Measurements from ENCODE around the gene GHRL.

The GHRL gene

GRCh38 chr3:10286133-10286524 is 6.6 kb downstream of the GHRL start:
- Histone ChIP-seq H3K36me3 (ENCODE audit: control insufficient read depth, insufficient read depth, low read length) (peaks cover 48% of the 10 kb centered on the region), H3K4me1 (ENCODE audit: control insufficient read depth, insufficient read depth, low read length) (peaks cover 9% of the 10 kb centered on the region), H3K27ac (ENCODE audit: low read depth, low read length) (peak overlapping the region; percentile 68), H3K4me3 (ENCODE audit: low read depth, low read length) (no peak overlapping the region), H3K9me3 (ENCODE audit: control insufficient read depth, insufficient read depth, low read length) (no peaks in the 10 kb centered on the region), H3K27me3 (ENCODE audit: control insufficient read depth, insufficient read depth, low read length) (no peaks in the 10 kb centered on the region), H3K9ac (ENCODE audit: low read depth, low read length) (no peak overlapping the region)

GRCh38 chr3:10285272-10286132 is 7.2 kb downstream of the GHRL start:
- Histone ChIP-seq H3K9me3 (ENCODE audit: control insufficient read depth, insufficient read depth, low read length) (no peaks in the 10 kb centered on the region), H3K27me3 (ENCODE audit: control insufficient read depth, insufficient read depth, low read length) (no peaks in the 10 kb centered on the region), H3K4me1 (ENCODE audit: control insufficient read depth, insufficient read depth, low read length) (peaks cover 9% of the 10 kb centered on the region), H3K36me3 (ENCODE audit: control insufficient read depth, insufficient read depth, low read length) (peaks cover 54% of the 10 kb centered on the region), H3K27ac (ENCODE audit: low read depth, low read length) (no peak overlapping the region), H3K9ac (ENCODE audit: low read depth, low read length) (no peak overlapping the region), H3K4me3 (ENCODE audit: low read depth, low read length) (no peak overlapping the region)

- Histone ChIP-seq H3K9ac (ENCODE audit: low read depth, low read length) (no peak overlapping the region), H3K4me3 (ENCODE audit: low read depth, low read length) (no peak overlapping the region), H3K4me1 (ENCODE audit: control insufficient read depth, insufficient read depth, low read length) (peaks cover 9% of the 10 kb centered on the region), H3K9me3 (ENCODE audit: control insufficient read depth, insufficient read depth, low read length) (no peaks in the 10 kb centered on the region), H3K27me3 (ENCODE audit: control insufficient read depth, insufficient read depth, low read length) (no peaks in the 10 kb centered on the region), H3K27ac (ENCODE audit: low read depth, low read length) (no peak overlapping the region), H3K36me3 (ENCODE audit: control insufficient read depth, insufficient read depth, low read length) (peaks cover 64% of the 10 kb centered on the region)
Measured at GRCh38 chr3:10284496-10284895, 8.3 kb downstream of the GHRL start.

- Histone ChIP-seq H3K4me3 (ENCODE audit: low read depth, low read length) (no peak overlapping the region), H3K27ac (ENCODE audit: low read depth, low read length) (no peak overlapping the region), H3K4me1 (ENCODE audit: control insufficient read depth, insufficient read depth, low read length) (peaks cover 9% of the 10 kb centered on the region), H3K36me3 (ENCODE audit: control insufficient read depth, insufficient read depth, low read length) (peaks cover 66% of the 10 kb centered on the region), H3K27me3 (ENCODE audit: control insufficient read depth, insufficient read depth, low read length) (no peaks in the 10 kb centered on the region), H3K9ac (ENCODE audit: low read depth, low read length) (no peak overlapping the region), H3K9me3 (ENCODE audit: control insufficient read depth, insufficient read depth, low read length) (no peaks in the 10 kb centered on the region)
Measured at GRCh38 chr3:10283638-10284037, 9.1 kb downstream of the GHRL start.

GRCh38 chr3:10281951-10282350 is 10.8 kb downstream of the GHRL start:
- peaks cover 66% of the 10 kb centered on the region for H3K36me3 ChIP-seq (ENCODE audit: control insufficient read depth, insufficient read depth, low read length)
- peaks cover 6% of the 10 kb centered on the region for H3K4me1 ChIP-seq (ENCODE audit: control insufficient read depth, insufficient read depth, low read length)
- H3K9me3 ChIP-seq (ENCODE audit: control insufficient read depth, insufficient read depth, low read length): no peaks in the 10 kb centered on the region
- no peak overlapping the region for H3K27ac ChIP-seq (ENCODE audit: low read depth, low read length)
- H3K27me3 ChIP-seq (ENCODE audit: control insufficient read depth, insufficient read depth, low read length): no peaks in the 10 kb centered on the region
- H3K4me3 ChIP-seq (ENCODE audit: low read depth, low read length): no peak overlapping the region
- no peak overlapping the region for H3K9ac ChIP-seq (ENCODE audit: low read depth, low read length)

- peaks cover 67% of the 10 kb centered on the region for H3K36me3 ChIP-seq (ENCODE audit: control insufficient read depth, insufficient read depth, low read length)
- no peaks in the 10 kb centered on the region for H3K4me1 ChIP-seq (ENCODE audit: control insufficient read depth, insufficient read depth, low read length)
- no peak overlapping the region for H3K9ac ChIP-seq (ENCODE audit: low read depth, low read length)
Measured at GRCh38 chr3:10280571-10280970, 12.2 kb downstream of the GHRL start.

GRCh38 chr3:10280177-10280529 is 12.6 kb downstream of the GHRL start:
- Histone ChIP-seq H3K27me3 (ENCODE audit: control insufficient read depth, insufficient read depth, low read length) (no peaks in the 10 kb centered on the region), H3K9me3 (ENCODE audit: control insufficient read depth, insufficient read depth, low read length) (no peaks in the 10 kb centered on the region), H3K9ac (ENCODE audit: low read depth, low read length) (no peak overlapping the region)

More at GRCh38 chr3:10280571-10280970, 12.2 kb downstream of the GHRL start:
- H3K27me3 ChIP-seq (ENCODE audit: control insufficient read depth, insufficient read depth, low read length): no peaks in the 10 kb centered on the region
- no peak overlapping the region for H3K4me3 ChIP-seq (ENCODE audit: low read depth, low read length)
- no peak overlapping the region for H3K27ac ChIP-seq (ENCODE audit: low read depth, low read length)
- no peaks in the 10 kb centered on the region for H3K9me3 ChIP-seq (ENCODE audit: control insufficient read depth, insufficient read depth, low read length)

GRCh38 chr3:10279384-10280176 is 13.2 kb downstream of the GHRL start:
- peaks cover 67% of the 10 kb centered on the region for H3K36me3 ChIP-seq (ENCODE audit: control insufficient read depth, insufficient read depth, low read length)
- H3K4me1 ChIP-seq (ENCODE audit: control insufficient read depth, insufficient read depth, low read length): no peaks in the 10 kb centered on the region
- H3K9ac ChIP-seq (ENCODE audit: low read depth, low read length): no peak overlapping the region
- H3K9me3 ChIP-seq (ENCODE audit: control insufficient read depth, insufficient read depth, low read length): no peaks in the 10 kb centered on the region
- no peaks in the 10 kb centered on the region for H3K27me3 ChIP-seq (ENCODE audit: control insufficient read depth, insufficient read depth, low read length)
- no peak overlapping the region for H3K4me3 ChIP-seq (ENCODE audit: low read depth, low read length)
- no peak overlapping the region for H3K27ac ChIP-seq (ENCODE audit: low read depth, low read length)

More at GRCh38 chr3:10280177-10280529, 12.6 kb downstream of the GHRL start:
- Histone ChIP-seq H3K27ac (ENCODE audit: low read depth, low read length) (no peak overlapping the region), H3K4me3 (ENCODE audit: low read depth, low read length) (no peak overlapping the region), H3K36me3 (ENCODE audit: control insufficient read depth, insufficient read depth, low read length) (peaks cover 67% of the 10 kb centered on the region), H3K4me1 (ENCODE audit: control insufficient read depth, insufficient read depth, low read length) (no peaks in the 10 kb centered on the region)

GRCh38 chr3:10278501-10278900 is 14.2 kb downstream of the GHRL start:
- Histone ChIP-seq H3K36me3 (ENCODE audit: control insufficient read depth, insufficient read depth, low read length) (peaks cover 69% of the 10 kb centered on the region), H3K9me3 (ENCODE audit: control insufficient read depth, insufficient read depth, low read length) (no peaks in the 10 kb centered on the region), H3K27ac (ENCODE audit: low read depth, low read length) (no peak overlapping the region), H3K4me3 (ENCODE audit: low read depth, low read length) (no peak overlapping the region), H3K27me3 (ENCODE audit: control insufficient read depth, insufficient read depth, low read length) (no peaks in the 10 kb centered on the region), H3K9ac (ENCODE audit: low read depth, low read length) (no peak overlapping the region), H3K4me1 (ENCODE audit: control insufficient read depth, insufficient read depth, low read length) (no peaks in the 10 kb centered on the region)

- Histone ChIP-seq H3K9me3 (ENCODE audit: control insufficient read depth, insufficient read depth, low read length) (no peaks in the 10 kb centered on the region), H3K4me1 (ENCODE audit: control insufficient read depth, insufficient read depth, low read length) (no peaks in the 10 kb centered on the region), H3K4me3 (ENCODE audit: low read depth, low read length) (no peak overlapping the region), H3K27me3 (ENCODE audit: control insufficient read depth, insufficient read depth, low read length) (no peaks in the 10 kb centered on the region), H3K9ac (ENCODE audit: low read depth, low read length) (no peak overlapping the region), H3K27ac (ENCODE audit: low read depth, low read length) (no peak overlapping the region), H3K36me3 (ENCODE audit: control insufficient read depth, insufficient read depth, low read length) (peaks cover 67% of the 10 kb centered on the region)
Measured at GRCh38 chr3:10277115-10277625, 15.6 kb downstream of the GHRL start.

- no peak overlapping the region for H3K27ac ChIP-seq (ENCODE audit: low read depth, low read length)
- H3K27me3 ChIP-seq (ENCODE audit: control insufficient read depth, insufficient read depth, low read length): no peaks in the 10 kb centered on the region
- peaks cover 70% of the 10 kb centered on the region for H3K36me3 ChIP-seq (ENCODE audit: control insufficient read depth, insufficient read depth, low read length)
- H3K4me1 ChIP-seq (ENCODE audit: control insufficient read depth, insufficient read depth, low read length): no peaks in the 10 kb centered on the region
- H3K9me3 ChIP-seq (ENCODE audit: control insufficient read depth, insufficient read depth, low read length): no peaks in the 10 kb centered on the region
- H3K4me3 ChIP-seq (ENCODE audit: low read depth, low read length): no peak overlapping the region
- H3K9ac ChIP-seq (ENCODE audit: low read depth, low read length): no peak overlapping the region
Measured at GRCh38 chr3:10274601-10275000, 18.1 kb downstream of the GHRL start.
